Dedifferentiated amniotic fluid mesenchymal stem cell (primary cell): ENCODE results near the gene SHC1.
A peak's percentile ranks its signal among the peaks of the same experiment; 100 is the strongest.

Source experiments
- DNase-seq: peaks from one replicate; pipeline ENCODE4 v3.0.0-alpha.2; 2016; ENCODE audit errors: extremely low spot score

Gene SHC1

GRCh38 chr1:154970631-154971340 lies at the start of gene SHC1:
Gene SHC1, minus strand, starts transcription at chr1:154970747. Its CDS starts 221 bp downstream, at chr1:154970526.
- DNase-seq = peak; percentile 91

GRCh38 chr1:155019377-155020245 lies 49.1 kb upstream of the SHC1 start:
- no peak for DNase-seq

GRCh38 chr1:155018617-155019348 lies 48.2 kb upstream of the SHC1 start:
- no peak for DNase-seq

GRCh38 chr1:155017946-155018316 lies 47.4 kb upstream of the SHC1 start:
- no peak for DNase-seq

GRCh38 chr1:155017041-155017945 lies 46.7 kb upstream of the SHC1 start:
- DNase-seq = peak; percentile 79

- no peak for DNase-seq
Measured at GRCh38 chr1:155016231-155016831, 45.8 kb upstream of the SHC1 start.

- no peak for DNase-seq
Measured at GRCh38 chr1:155015527-155016230, 45.1 kb upstream of the SHC1 start.

GRCh38 chr1:155014709-155015508 lies 44.4 kb upstream of the SHC1 start:
- DNase-seq = no peak

- no peak for DNase-seq
Measured at GRCh38 chr1:155013632-155014031, 43.1 kb upstream of the SHC1 start.

GRCh38 chr1:155012776-155013602 lies 42.4 kb upstream of the SHC1 start:
- DNase-seq = no peak

- DNase-seq = no peak
Measured at GRCh38 chr1:155012026-155012546, 41.5 kb upstream of the SHC1 start.

- no peak for DNase-seq
Measured at GRCh38 chr1:155011437-155012025, 41.0 kb upstream of the SHC1 start.

- DNase-seq = no peak
Measured at GRCh38 chr1:155011004-155011416, 40.5 kb upstream of the SHC1 start.

GRCh38 chr1:155010211-155010918 lies 39.8 kb upstream of the SHC1 start:
- DNase-seq = no peak

- DNase-seq = no peak
Measured at GRCh38 chr1:155009742-155010141, 39.2 kb upstream of the SHC1 start.

GRCh38 chr1:155009221-155009711 lies 38.7 kb upstream of the SHC1 start:
- DNase-seq = no peak
